HEK293T (cell line): ENCODE data around the gene ACAA1.

ENCODE experiments used
- BHLHE40 ChIP-seq: fragments of 450-650 bp; IDR thresholded peaks from 2 replicates; pipeline ENCODE4 v1.6.1; 2016; ENCODE audit warnings: mild to moderate bottlenecking, moderate library complexity, borderline replicate concordance
- FOXK2 ChIP-seq: fragments of 450-650 bp; IDR thresholded peaks from 2 replicates; pipeline ENCODE4 v1.6.1; 2016; ENCODE audit warnings: mild to moderate bottlenecking
- TF ChIP-seq, protein P1 (sequence below): fragments of 450-650 bp; IDR thresholded peaks from 2 replicates; pipeline ENCODE4 v1.6.1; 2016

DNA sequence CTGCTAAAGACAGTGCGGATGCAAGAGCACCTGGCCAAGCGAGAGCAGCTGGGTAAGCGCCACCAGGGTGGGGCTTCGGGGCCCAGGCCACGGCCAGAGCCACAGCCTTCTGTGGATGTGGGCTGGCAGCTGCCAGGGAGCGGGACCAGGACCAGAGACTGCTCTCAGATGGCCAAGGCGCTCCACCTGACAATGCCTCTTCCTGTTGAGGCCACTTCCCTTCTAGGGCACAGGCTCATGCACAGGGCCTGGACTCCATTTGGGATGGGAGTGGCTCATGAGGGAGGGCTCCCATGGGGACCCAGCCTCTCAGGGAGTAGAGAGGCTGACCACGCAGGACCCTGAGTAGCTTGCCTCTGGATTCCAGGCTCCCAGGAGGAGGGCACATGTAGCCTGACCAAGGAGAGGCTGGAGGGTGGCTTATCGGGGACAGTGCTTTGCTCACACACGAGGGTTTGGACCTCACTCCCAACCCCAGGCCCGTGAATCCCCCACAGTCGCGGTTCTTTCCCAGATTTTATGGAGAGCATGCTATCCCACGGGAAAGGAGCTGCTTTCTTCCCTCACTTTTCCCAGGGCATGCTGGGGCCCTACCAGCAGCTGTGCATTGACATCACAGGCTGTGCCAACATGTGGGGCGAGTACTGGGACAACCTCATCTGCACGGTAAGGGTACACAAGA, 25.1 kb downstream of the ACAA1 start:
- TF ChIP-seq FOXK2: no peak
- TF ChIP-seq, protein P1, sequence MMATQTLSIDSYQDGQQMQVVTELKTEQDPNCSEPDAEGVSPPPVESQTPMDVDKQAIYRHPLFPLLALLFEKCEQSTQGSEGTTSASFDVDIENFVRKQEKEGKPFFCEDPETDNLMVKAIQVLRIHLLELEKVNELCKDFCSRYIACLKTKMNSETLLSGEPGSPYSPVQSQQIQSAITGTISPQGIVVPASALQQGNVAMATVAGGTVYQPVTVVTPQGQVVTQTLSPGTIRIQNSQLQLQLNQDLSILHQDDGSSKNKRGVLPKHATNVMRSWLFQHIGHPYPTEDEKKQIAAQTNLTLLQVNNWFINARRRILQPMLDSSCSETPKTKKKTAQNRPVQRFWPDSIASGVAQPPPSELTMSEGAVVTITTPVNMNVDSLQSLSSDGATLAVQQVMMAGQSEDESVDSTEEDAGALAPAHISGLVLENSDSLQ: no peak
- TF ChIP-seq BHLHE40: no peak
